ENCODE results near the gene MYH7B.

The MYH7B gene

GRCh38 chr20:34943808-34944567, 11.7 kb upstream of the MYH7B start:
- no peak for DNase-seq (ENCODE audit: extremely low read depth in 1 of 2, low read depth in 1 of 2)

DNA sequence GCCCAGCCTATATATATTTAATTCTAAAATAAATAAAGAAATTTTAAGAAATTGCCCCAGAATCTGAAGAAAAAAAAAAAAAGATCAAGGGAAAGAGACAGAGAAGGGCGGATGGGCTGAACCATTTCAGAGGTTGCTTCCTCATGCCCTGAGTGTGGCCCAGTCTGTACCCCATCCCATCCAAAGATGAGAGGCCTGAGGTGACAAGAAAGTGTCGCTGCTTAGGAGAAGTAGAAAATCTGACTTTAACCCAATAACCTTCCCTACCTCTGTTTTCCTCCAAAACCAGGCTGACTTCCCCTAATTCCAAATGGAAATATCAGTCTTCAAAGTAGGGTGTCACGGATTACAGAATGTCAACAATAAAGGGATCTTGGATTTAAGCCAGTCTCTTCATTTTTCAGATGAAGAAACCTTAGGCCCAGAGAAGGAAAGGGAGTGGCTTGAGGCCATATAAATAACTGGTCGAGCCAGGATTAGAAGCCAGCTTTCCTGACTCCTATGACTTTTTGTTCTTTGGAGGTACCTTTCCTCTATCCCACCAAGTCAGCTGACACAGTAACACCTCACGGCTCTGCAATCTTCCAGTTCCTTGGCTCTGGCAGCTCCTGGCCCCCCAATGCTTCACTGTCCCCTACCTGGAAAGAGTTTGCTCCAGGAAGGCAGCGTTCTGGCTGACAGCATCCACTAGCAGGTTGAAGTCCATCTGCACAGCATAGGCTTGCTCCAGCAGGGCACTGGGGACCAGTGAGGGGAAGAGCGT, 10.2 kb upstream of the MYH7B start:
- no peak for DNase-seq (ENCODE audit: extremely low read depth in 1 of 2, low read depth in 1 of 2)

- no peak for DNase-seq (ENCODE audit: extremely low read depth in 1 of 2, low read depth in 1 of 2)
Measured at GRCh38 chr20:34946661-34947060, 9.0 kb upstream of the MYH7B start.

DNA sequence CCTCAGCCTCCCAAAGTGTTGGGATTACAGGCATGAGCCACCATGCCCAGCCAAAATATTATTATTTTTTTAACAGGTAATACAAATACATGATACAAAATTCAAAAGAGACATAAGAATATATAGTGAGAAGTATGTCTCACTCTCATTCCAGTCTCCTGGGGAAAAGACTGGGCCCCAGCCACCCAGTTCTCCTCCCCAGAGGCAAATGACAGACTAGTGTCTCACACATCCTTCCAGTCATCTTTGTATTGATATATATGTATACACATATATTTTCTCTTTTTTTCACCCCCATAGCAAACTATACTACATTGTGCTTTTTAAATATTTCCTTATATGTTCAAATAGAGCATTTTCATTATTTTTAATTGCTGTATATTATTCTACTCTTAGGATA, 8.3 kb upstream of the MYH7B start:
- no peak for DNase-seq (ENCODE audit: extremely low read depth in 1 of 2, low read depth in 1 of 2)

GRCh38 chr20:34948030-34948429, 7.6 kb upstream of the MYH7B start:
- DNase-seq (ENCODE audit: extremely low read depth in 1 of 2, low read depth in 1 of 2) = no peak

DNA sequence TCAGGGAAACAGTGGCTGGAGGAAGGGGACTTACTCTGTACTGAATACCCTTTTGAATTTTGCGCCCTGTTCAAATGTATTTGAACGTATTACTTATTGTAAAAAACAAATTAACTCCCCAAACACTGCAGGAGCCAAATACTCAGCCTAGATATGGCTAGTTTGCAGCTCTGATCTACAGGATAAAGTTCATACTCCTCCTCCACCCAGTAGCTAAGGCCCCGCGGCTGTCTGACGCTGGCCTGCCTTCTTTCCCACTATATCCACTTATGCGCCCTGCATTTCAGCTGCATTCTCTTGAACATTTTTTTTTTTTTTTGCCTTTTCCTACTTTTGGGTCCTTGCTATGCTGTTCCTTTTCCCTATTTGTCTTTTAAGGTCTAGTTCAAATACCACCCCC, 6.5 kb upstream of the MYH7B start:
- DNase-seq (ENCODE audit: extremely low read depth in 1 of 2, low read depth in 1 of 2) = no peak

GRCh38 chr20:34951252-34951651, 4.4 kb upstream of the MYH7B start:
- no peak for DNase-seq (ENCODE audit: extremely low read depth in 1 of 2, low read depth in 1 of 2)

GRCh38 chr20:34951652-34952051, 4.0 kb upstream of the MYH7B start:
- DNase-seq (ENCODE audit: extremely low read depth in 1 of 2, low read depth in 1 of 2) = no peak

- no peak for DNase-seq (ENCODE audit: extremely low read depth in 1 of 2, low read depth in 1 of 2)
Measured at GRCh38 chr20:34952671-34953070, 3.0 kb upstream of the MYH7B start.

DNA sequence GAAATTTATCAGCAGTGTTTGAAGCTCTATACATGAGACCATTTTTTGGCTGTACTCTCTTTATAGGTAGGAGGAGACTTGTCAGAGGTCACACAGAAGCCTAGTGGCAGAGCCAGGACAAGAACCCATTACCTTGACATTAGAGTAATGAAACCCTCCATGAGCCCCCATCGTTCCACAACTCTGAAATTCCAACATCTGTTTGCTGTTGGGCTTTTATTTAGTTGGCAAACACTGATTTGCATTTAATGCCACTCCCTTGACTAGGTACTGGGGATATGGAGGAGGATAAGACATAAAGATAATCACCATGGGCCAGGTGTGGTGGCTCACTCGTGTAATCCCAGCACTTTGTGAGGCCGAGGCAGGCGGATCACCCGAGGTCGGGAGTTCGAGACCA, 1.7 kb upstream of the MYH7B start:
- DNase-seq (ENCODE audit: extremely low read depth in 1 of 2, low read depth in 1 of 2) = no peak

- DNase-seq (ENCODE audit: extremely low read depth in 1 of 2, low read depth in 1 of 2) = no peak
Measured at GRCh38 chr20:34954904-34955230, 801 bp upstream of the MYH7B start.

DNA sequence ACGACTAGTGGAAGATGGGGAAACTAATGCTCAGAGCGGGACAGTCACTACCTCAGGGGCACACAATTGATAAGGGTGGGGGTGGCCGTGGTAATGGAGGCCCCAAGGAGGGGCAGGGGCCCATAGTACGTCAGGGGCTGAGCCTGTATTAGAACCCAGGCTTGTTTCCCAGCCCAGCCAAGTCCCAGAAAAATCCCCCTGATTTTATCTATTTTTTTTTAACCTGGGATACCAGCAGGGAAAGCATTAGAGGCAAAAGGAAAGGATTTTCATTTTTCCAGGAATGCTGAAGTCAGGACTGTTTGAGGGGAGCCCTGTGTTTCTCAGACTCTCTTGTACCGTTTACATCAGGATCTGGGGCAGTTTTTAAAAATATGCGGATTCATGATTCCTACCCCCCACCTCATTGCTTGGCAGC, 382 bp downstream of the MYH7B start:
- no peak for DNase-seq (ENCODE audit: extremely low read depth in 1 of 2, low read depth in 1 of 2)

DNA sequence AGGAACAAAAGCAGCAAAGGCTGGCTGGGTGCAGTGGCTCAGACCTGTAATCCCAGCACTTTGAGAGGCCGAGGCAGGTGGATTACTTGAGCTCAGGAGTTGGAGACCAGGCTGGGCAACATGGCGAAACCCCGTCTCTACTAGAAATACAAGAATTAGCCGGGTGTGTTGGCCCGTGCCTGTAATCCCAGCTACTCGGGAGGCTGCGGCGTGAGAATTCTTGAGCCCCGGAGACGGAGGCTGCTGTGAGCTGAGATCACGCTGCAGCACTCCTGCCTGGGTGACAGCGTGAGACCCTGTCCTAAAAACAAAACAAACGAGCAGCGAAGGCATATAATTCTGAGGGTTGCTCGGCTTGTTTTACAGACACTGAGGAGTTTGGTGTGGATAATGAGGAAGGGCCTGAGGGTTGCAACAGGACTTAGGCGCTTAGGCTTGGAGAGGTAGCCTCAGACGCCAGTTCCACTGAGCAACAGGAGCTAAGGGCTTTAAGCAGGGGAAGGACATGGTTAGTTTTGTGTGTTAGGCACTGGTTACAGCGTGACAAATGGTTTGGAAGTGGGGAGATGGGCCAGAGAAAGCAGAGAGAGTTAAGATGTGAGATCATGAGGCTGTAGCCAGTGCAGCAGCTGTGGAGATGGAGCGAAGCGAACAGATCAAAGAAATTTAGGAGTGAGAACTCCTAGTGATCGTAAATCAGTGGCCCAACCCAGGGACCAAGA, 1.2 kb downstream of the MYH7B start:
- DNase-seq (ENCODE audit: extremely low read depth in 1 of 2, low read depth in 1 of 2) = no peak

- no peak for DNase-seq (ENCODE audit: extremely low read depth in 1 of 2, low read depth in 1 of 2)
Measured at GRCh38 chr20:34964486-34964885, 8.8 kb downstream of the MYH7B start.

DNA sequence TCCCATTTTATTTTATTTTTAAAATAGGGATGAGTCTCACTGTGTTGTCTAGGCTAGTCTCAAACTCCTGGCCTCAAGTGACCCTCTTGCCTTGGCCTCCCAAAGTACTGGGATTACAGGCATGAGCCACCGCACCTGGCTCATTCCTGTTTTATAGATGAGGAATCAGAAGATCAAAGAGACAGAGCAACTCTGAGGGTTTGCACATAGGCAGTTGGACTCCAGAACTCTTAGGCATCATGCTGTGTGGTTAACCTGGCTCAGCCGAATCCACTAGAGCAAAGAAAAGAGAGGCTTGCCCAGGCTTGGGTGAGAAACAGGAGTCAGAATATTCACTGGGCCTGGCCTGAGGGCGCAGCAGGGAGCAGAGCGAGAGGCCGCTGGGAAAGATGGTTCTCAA, 9.4 kb downstream of the MYH7B start:
- no peak for DNase-seq (ENCODE audit: extremely low read depth in 1 of 2, low read depth in 1 of 2)

- DNase-seq (ENCODE audit: extremely low read depth in 1 of 2, low read depth in 1 of 2) = no peak
Measured at GRCh38 chr20:34967421-34967820, 11.8 kb downstream of the MYH7B start.

GRCh38 chr20:34968042-34968775, 12.5 kb downstream of the MYH7B start:
- DNase-seq (ENCODE audit: extremely low read depth in 1 of 2, low read depth in 1 of 2) = no peak

- DNase-seq (ENCODE audit: extremely low read depth in 1 of 2, low read depth in 1 of 2) = no peak
Measured at GRCh38 chr20:34970193-34970840, 14.6 kb downstream of the MYH7B start.

DNA sequence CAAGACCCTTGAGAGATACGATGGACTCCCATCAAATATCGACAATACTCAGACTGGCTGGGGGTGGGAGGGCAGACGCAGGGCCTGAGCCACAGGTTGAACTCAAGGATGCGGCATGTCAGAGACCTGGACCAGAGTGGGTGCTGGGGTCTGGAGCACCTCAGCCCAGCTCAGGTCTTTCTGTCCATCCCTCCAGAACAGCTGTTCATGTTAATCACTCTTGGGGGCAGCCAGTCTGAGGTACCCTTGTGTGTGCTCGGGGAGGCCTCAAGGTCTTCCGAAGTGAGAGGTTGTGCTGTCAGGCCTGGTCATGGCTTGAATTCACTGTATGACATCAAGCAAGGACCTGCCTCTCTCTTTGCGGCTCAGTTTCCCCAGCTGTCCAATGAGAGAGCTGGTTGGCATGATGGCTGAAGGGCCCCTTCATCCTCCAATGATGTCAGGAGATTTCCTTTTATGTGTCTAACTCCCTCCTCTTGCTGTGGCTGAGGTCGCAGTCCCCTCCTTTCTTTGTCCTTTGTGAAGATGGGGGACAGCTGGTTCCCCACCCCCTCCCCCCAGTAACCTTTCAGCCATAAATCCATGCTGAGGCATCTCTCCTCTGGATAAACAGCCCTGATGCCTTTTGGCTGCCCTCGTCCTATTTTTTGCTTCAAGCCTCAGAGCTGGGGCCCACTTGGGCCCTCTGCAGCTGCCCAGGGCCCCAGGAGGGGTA, 15.3 kb downstream of the MYH7B start:
- DNase-seq (ENCODE audit: extremely low read depth in 1 of 2, low read depth in 1 of 2) = no peak

DNA sequence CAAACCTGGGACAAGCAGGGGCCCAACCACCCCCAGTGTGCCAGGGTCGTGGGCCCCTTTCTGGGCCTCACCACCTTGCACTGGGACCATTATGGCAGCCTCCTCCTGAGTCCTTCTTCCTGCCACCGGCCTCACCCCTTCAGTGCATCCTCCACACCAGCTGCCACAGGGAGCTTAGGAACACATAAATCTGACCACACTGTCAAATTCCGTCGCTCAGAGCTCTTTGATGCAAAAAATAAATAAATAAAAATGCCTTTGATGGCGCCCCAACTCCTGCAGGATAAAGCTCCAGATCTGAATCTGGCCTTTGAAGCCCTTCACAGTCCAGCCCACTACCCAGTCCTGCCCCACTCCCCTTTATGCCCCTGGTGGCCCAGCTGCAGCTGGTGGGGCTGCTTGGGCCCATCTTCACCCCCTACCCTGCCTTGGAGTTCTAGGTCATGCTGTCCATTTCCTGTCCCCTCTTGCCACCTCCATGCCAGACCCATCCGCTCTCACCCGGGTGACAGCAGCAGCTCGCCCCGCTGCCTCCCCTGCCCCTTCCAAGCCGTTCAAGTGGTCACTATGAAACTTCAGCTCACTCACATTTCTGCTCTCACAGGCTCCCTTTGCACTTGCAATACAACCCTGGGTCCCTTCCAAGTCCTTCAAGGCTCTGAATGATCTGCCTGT, 16.0 kb downstream of the MYH7B start:
- DNase-seq (ENCODE audit: extremely low read depth in 1 of 2, low read depth in 1 of 2) = no peak
